GM12878 (cell line): Measurements from ENCODE around the gene ZMIZ1. TPM values are rescaled to one million over a fixed set of nuclear protein-coding genes. Genes with fewer than 3 reads are reported as not detected.
A peak's percentile ranks its signal among the peaks of the same experiment; 100 is the strongest.

Experiments
- BCL11A ChIP-seq: IDR thresholded peaks from 2 replicates; pipeline ENCODE4 v1.6.1; 2011; ENCODE audit warnings: low read depth, low read length
- CBX5 ChIP-seq: sonication (generic); IDR thresholded peaks from 2 replicates; pipeline ENCODE4 v1.6.1; 2016; ENCODE audit warnings: low read depth, moderate library complexity, mild to moderate bottlenecking, inconsistent platforms
- EED ChIP-seq: sonication (generic); IDR thresholded peaks from 2 replicates; pipeline ENCODE4 v1.6.1; 2016; ENCODE audit warnings: antibody characterized with exemption, low read depth
- MXI1 ChIP-seq: fragments of 150-350 bp; IDR thresholded peaks from 2 replicates; pipeline ENCODE4 v1.6.1; 2011; ENCODE audit warnings: low read depth, mild to moderate bottlenecking, inconsistent platforms, low read length, improper control_type of control experiment
- POLR2AphosphoS5 ChIP-seq: IDR thresholded peaks from 2 replicates; pipeline ENCODE4 v1.6.1; 2011; ENCODE audit warnings: mild to moderate bottlenecking, low read length, inconsistent platforms
- polyA plus RNA-seq, 11 experiments: library from polyadenylated mRNA; depleted of rRNA in 4 of 11; unstranded in 6 of 11; stranded (reverse) in 5 of 11; fragments of >200 nt; fragmentation: Nextera tagmentation in 4 of 11; fragmentation: Illumina TruSeq in 1 of 11; extraction: Ambion mirVana in 4 of 11; extraction: Trizol in 1 of 11; gene quantifications; 1 replicate in 1 of 11; 2 replicates in 10 of 11; pipeline versions ENCODE4 v1.2.1 to v1.2.3, GENCODE V29; 2011 to 2016; ENCODE audit warnings: inconsistent platforms in 2 of 11, missing spikeins in 2 of 11, low read depth in 1 of 11
- total RNA-seq, 4 experiments: library from RNA; depleted of rRNA in 3 of 4; stranded (reverse); fragments of >200 nt in 3 of 4; fragmentation: Illumina TruSeq in 1 of 4; extraction: Trizol in 1 of 4; gene quantifications; 2 replicates each; pipeline versions ENCODE4 v1.2.1 to v1.2.3, GENCODE V29; 2013 to 2021
- TF ChIP-seq, protein P1 (sequence below): fragments of 450-650 bp; IDR thresholded peaks from 2 replicates; pipeline ENCODE4 v1.6.1; 2017; ENCODE audit warnings: mild to moderate bottlenecking, low read depth, inconsistent platforms; ENCODE audit not compliant: poor library complexity, severe bottlenecking
- TF ChIP-seq, protein P2 (sequence below): fragments of 450-650 bp; IDR thresholded peaks from 2 replicates; pipeline ENCODE4 v1.6.1; 2017; ENCODE audit warnings: borderline replicate concordance

ZMIZ1 gene
- total and polyA plus RNA-seq, 10 of the 15 experiments (the other 5 are each of a cell fraction or from before 2014, with no cell fraction given) = 3.1 to 82.3 (median 14.9) TPM

DNA sequence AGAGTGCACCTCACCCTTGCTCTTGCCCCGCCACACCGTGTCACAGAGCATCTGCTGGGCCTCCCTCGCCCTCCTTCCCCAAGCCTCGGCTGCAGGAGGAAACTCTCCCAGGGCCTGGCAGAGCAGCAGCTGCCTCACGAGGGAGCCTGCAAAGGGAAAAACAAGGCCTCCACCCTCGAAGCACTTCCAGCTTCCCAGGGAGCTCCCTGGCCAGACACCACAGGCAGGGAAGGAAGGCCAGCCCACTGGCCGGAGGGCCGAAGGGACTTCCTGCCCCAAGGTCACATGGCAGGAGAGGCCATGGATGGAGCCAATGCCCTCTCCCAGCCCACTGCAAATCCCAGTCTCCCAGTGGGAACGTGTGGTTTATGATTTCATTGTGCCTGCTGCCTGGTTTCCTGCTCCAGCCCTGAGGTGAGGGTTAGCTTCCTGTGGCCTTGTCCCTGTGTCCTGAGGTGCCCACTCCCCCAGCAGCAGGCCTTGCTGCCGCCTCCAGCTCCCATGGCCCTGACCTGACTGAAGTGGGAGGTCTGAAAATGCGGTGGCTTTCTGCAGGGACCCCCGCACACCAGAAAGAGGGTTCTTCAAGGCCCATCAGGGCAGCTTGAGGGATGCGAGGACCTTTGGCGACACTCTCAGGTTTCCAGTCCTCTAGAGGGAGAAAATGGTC, 178.0 kb downstream of the ZMIZ1 start (continued):
- TF ChIP-seq, protein P1, sequence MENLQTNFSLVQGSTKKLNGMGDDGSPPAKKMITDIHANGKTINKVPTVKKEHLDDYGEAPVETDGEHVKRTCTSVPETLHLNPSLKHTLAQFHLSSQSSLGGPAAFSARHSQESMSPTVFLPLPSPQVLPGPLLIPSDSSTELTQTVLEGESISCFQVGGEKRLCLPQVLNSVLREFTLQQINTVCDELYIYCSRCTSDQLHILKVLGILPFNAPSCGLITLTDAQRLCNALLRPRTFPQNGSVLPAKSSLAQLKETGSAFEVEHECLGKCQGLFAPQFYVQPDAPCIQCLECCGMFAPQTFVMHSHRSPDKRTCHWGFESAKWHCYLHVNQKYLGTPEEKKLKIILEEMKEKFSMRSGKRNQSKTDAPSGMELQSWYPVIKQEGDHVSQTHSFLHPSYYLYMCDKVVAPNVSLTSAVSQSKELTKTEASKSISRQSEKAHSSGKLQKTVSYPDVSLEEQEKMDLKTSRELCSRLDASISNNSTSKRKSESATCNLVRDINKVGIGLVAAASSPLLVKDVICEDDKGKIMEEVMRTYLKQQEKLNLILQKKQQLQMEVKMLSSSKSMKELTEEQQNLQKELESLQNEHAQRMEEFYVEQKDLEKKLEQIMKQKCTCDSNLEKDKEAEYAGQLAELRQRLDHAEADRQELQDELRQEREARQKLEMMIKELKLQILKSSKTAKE = no peak
- TF ChIP-seq POLR2AphosphoS5 = peak; percentile 42; the same call in 1 of the 2 replicates
- no peak for TF ChIP-seq MXI1
- peak; percentile 70; the same call in 1 of the 2 replicates for TF ChIP-seq EED
- TF ChIP-seq, protein P2, sequence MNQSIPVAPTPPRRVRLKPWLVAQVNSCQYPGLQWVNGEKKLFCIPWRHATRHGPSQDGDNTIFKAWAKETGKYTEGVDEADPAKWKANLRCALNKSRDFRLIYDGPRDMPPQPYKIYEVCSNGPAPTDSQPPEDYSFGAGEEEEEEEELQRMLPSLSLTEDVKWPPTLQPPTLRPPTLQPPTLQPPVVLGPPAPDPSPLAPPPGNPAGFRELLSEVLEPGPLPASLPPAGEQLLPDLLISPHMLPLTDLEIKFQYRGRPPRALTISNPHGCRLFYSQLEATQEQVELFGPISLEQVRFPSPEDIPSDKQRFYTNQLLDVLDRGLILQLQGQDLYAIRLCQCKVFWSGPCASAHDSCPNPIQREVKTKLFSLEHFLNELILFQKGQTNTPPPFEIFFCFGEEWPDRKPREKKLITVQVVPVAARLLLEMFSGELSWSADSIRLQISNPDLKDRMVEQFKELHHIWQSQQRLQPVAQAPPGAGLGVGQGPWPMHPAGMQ = no peak
- TF ChIP-seq BCL11A = no peak
- no peak for TF ChIP-seq CBX5
